ENCODE measurements around the gene INHA. TPM values are rescaled to one million over a fixed set of nuclear protein-coding genes. Genes with fewer than 3 reads are reported as not detected.

INHA gene
- total and polyA plus RNA-seq, 4 donors = 0.03 to 0.15 (median 0.11) TPM

DNA sequence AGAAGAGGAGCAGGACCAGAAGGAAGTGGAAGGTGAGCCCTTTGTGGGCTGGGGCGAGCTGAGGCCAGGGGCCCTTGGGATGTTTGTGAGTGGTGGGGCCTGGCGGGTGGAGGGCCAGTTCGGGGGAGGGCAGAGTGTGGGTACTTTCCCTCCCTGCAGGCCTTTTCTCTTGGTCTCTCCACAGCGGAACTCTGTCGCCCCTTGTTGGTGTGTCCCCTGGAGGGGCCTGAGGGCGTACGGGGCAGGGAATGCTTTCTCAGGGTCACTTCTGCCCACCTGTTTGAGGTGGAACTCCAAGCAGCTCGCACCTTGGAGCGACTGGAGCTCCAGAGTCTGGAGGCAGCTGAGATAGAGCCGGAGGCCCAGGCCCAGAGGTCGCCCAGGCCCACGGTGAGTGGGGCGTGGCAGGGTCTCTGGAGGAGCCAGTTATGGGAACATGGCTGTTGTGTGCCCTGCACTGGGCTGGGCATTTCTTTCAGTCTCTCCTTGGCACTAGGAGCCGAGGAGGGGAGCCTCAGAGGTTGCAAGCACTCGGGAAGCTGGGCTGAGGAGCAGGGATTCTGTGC is 36.4 kb downstream of the INHA start:
- Histone ChIP-seq H3K9ac (ENCODE audit: low read depth in 1 of 2, low read length in 2 of 2) (no peak overlapping the region), H3K27me3 (ENCODE audit: control insufficient read depth in 4 of 4, insufficient read depth in 4 of 4, low read length in 3 of 4) (no peaks in the 10 kb centered on the region), H3K9me3 (ENCODE audit: control insufficient read depth in 4 of 4, low read length in 3 of 4) (no peaks in the 10 kb centered on the region), H3K4me3 (ENCODE audit: low read depth in 1 of 3, low read length in 3 of 3) (no peak overlapping the region), H3K36me3 (ENCODE audit: control insufficient read depth in 4 of 4, insufficient read depth in 3 of 4, low read depth in 1 of 4, low read length in 3 of 4) (peaks cover 9 to 41% (median 11%) of the 10 kb centered on the region in 4 donors), H3K4me1 (ENCODE audit: control insufficient read depth in 4 of 4, insufficient read depth in 4 of 4, low read length in 3 of 4) (no peaks in the 10 kb centered on the region), H3K27ac (ENCODE audit: low read depth in 1 of 2, low read length in 2 of 2) (no peak overlapping the region)
- TF ChIP-seq HNF4G (IDR thresholded peaks at IDR 0.05) = no peak
- TF ChIP-seq TAF1 (conservative IDR thresholded peaks at IDR 0.05) = no peak
- TF ChIP-seq JUND (IDR thresholded peaks at IDR 0.05) = no peak
- no peak for TF ChIP-seq SP1 (IDR thresholded peaks at IDR 0.05)
- TF ChIP-seq FOXA2 (IDR thresholded peaks at IDR 0.05) = no peak
- TF ChIP-seq CTCF (IDR thresholded peaks at IDR 0.05; ENCODE audit: low read depth, low read length, missing input control) = no peak
- no peak for TF ChIP-seq MAX (IDR thresholded peaks at IDR 0.05)
- TF ChIP-seq YY1 (IDR thresholded peaks at IDR 0.05) = no peak
- TF ChIP-seq RAD21 (IDR thresholded peaks at IDR 0.05) = no peak
- TF ChIP-seq, protein P1, sequence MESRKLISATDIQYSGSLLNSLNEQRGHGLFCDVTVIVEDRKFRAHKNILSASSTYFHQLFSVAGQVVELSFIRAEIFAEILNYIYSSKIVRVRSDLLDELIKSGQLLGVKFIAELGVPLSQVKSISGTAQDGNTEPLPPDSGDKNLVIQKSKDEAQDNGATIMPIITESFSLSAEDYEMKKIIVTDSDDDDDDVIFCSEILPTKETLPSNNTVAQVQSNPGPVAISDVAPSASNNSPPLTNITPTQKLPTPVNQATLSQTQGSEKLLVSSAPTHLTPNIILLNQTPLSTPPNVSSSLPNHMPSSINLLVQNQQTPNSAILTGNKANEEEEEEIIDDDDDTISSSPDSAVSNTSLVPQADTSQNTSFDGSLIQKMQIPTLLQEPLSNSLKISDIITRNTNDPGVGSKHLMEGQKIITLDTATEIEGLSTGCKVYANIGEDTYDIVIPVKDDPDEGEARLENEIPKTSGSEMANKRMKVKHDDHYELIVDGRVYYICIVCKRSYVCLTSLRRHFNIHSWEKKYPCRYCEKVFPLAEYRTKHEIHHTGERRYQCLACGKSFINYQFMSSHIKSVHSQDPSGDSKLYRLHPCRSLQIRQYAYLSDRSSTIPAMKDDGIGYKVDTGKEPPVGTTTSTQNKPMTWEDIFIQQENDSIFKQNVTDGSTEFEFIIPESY (IDR thresholded peaks at IDR 0.05) = no peak
- no peak for TF ChIP-seq GABPA (IDR thresholded peaks at IDR 0.05 in 1 of 2, conservative IDR thresholded peaks at IDR 0.05 in 1 of 2)
- no peak for TF ChIP-seq EGR1 (IDR thresholded peaks at IDR 0.05; ENCODE audit: low read depth in 2 of 2)
- no peak for TF ChIP-seq RXRA (IDR thresholded peaks at IDR 0.05)
- no peak for TF ChIP-seq HNF4A (conservative IDR thresholded peaks at IDR 0.05)
- 89% methylated on average over 15 of the region's 15 CpGs for WGBS
- no peak for DNase-seq (ENCODE audit: low spot score)

DNA sequence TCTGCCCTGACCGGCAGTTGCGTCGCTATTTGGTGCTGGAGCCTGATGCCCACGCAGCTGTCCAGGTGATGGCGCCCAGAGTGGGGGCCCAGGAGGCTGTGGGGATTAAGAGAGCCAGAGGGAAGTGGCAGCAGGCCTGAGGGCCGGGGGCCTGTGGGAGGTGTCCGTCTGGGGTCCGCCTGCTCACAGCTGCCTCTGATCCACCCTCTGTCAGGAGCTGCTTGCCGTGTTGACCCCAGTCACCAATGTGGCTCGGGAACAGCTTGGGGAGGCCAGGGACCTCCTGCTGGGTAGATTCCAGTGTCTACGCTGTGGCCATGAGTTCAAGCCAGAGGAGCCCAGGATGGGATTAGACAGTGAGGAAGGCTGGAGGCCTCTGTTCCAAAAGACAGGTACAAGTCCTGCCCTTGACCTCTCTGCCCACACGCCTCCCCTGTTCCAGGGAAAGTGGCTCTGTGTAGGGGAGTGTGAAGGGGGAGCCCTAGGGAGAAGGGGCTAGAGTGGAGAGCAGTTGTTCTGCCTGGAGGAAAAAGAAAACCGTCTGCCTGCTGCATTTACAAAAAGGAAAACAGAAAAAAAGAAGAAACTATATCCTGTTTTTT is 37.1 kb downstream of the INHA start:
- Histone ChIP-seq H3K36me3 (ENCODE audit: control insufficient read depth in 4 of 4, insufficient read depth in 3 of 4, low read depth in 1 of 4, low read length in 3 of 4) (peaks cover 9 to 37% (median 11%) of the 10 kb centered on the region in 4 donors), H3K4me3 (ENCODE audit: low read depth in 1 of 3, low read length in 3 of 3) (no peak overlapping the region), H3K4me1 (ENCODE audit: control insufficient read depth in 4 of 4, insufficient read depth in 4 of 4, low read length in 3 of 4) (no peaks in the 10 kb centered on the region), H3K27ac (ENCODE audit: low read depth in 1 of 2, low read length in 2 of 2) (no peak overlapping the region), H3K9me3 (ENCODE audit: control insufficient read depth in 4 of 4, low read length in 3 of 4) (no peaks in the 10 kb centered on the region), H3K9ac (ENCODE audit: low read depth in 1 of 2, low read length in 2 of 2) (no peak overlapping the region), H3K27me3 (ENCODE audit: control insufficient read depth in 4 of 4, insufficient read depth in 4 of 4, low read length in 3 of 4) (no peaks in the 10 kb centered on the region)
- no peak for DNase-seq (ENCODE audit: low spot score)
- 94% methylated on average over 13 of the region's 13 CpGs for WGBS
- no peak for TF ChIP-seq HNF4G (IDR thresholded peaks at IDR 0.05)
- TF ChIP-seq FOXA2 (IDR thresholded peaks at IDR 0.05) = no peak
- no peak for TF ChIP-seq RXRA (IDR thresholded peaks at IDR 0.05)
- no peak for TF ChIP-seq GABPA (IDR thresholded peaks at IDR 0.05 in 1 of 2, conservative IDR thresholded peaks at IDR 0.05 in 1 of 2)
- TF ChIP-seq, protein P2, sequence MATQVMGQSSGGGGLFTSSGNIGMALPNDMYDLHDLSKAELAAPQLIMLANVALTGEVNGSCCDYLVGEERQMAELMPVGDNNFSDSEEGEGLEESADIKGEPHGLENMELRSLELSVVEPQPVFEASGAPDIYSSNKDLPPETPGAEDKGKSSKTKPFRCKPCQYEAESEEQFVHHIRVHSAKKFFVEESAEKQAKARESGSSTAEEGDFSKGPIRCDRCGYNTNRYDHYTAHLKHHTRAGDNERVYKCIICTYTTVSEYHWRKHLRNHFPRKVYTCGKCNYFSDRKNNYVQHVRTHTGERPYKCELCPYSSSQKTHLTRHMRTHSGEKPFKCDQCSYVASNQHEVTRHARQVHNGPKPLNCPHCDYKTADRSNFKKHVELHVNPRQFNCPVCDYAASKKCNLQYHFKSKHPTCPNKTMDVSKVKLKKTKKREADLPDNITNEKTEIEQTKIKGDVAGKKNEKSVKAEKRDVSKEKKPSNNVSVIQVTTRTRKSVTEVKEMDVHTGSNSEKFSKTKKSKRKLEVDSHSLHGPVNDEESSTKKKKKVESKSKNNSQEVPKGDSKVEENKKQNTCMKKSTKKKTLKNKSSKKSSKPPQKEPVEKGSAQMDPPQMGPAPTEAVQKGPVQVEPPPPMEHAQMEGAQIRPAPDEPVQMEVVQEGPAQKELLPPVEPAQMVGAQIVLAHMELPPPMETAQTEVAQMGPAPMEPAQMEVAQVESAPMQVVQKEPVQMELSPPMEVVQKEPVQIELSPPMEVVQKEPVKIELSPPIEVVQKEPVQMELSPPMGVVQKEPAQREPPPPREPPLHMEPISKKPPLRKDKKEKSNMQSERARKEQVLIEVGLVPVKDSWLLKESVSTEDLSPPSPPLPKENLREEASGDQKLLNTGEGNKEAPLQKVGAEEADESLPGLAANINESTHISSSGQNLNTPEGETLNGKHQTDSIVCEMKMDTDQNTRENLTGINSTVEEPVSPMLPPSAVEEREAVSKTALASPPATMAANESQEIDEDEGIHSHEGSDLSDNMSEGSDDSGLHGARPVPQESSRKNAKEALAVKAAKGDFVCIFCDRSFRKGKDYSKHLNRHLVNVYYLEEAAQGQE (IDR thresholded peaks at IDR 0.05) = no peak
- TF ChIP-seq RAD21 (IDR thresholded peaks at IDR 0.05) = no peak
- TF ChIP-seq CTCF (IDR thresholded peaks at IDR 0.05; ENCODE audit: low read depth, low read length, missing input control) = no peak
- TF ChIP-seq NR2F2 (IDR thresholded peaks at IDR 0.05) = no peak
- TF ChIP-seq SP1 (IDR thresholded peaks at IDR 0.05) = no peak
- no peak for TF ChIP-seq TAF1 (conservative IDR thresholded peaks at IDR 0.05)
- TF ChIP-seq HNF4A (conservative IDR thresholded peaks at IDR 0.05) = no peak
- TF ChIP-seq YY1 (IDR thresholded peaks at IDR 0.05) = no peak
- no peak for TF ChIP-seq FOXA1 (IDR thresholded peaks at IDR 0.05)
- no peak for TF ChIP-seq JUND (IDR thresholded peaks at IDR 0.05)
- no peak for TF ChIP-seq ATF3 (IDR thresholded peaks at IDR 0.05)
- no peak for TF ChIP-seq EGR1 (IDR thresholded peaks at IDR 0.05; ENCODE audit: low read depth in 2 of 2)
- no peak for TF ChIP-seq MAX (IDR thresholded peaks at IDR 0.05)
